CD4-positive, alpha-beta T cell (primary cell): ENCODE results near the gene CLHC1. TPM values are rescaled to one million over a fixed set of nuclear protein-coding genes. Genes with fewer than 3 reads are reported as not detected.

Experiments used
- ATAC-seq: fragments of 200-7000 bp; cut with Tn5 transposase; one replicate; pipeline ENCODE4 v1.10.0; 2022; ENCODE audit warnings: mild to moderate bottlenecking; ENCODE audit not compliant: poor library complexity
- CTCF ChIA-PET: fragments of 350-600 bp; sonication (Branson Sonifier 250); formaldehyde crosslinking; loops from one replicate; lab custom pipeline; 2021; ENCODE audit warnings: antibody characterized with exemption, inconsistent platforms; lab: Charles Lee
- POLR2A ChIA-PET: fragments of 350-600 bp; sonication (Branson Sonifier 250); formaldehyde crosslinking; loops from one replicate; lab custom pipeline; 2021; ENCODE audit warnings: antibody characterized with exemption, inconsistent platforms; lab: Charles Lee
- DNase-seq, 14 experiments: peaks; one replicate each; pipeline ENCODE4 v3.0.0-alpha.2; 2013 to 2020; ENCODE audit warnings: mixed read lengths in 2 of 14
- H3K27ac ChIP-seq, 2 donors: one replicate each; pipeline versions ENCODE4 v1.5.1 to v1.7.0; 2013; ENCODE audit warnings: low read length in 2 of 2, low read depth in 1 of 2, mild to moderate bottlenecking in 1 of 2
- H3K27me3 ChIP-seq, 2 experiments: 1 replicate in 1 of 2; 2 replicates in 1 of 2; pipeline versions ENCODE4 v1.6.1 to v1.7.0; 2013; ENCODE audit warnings: low read length in 2 of 2, control low read depth in 1 of 2, mild to moderate bottlenecking in 1 of 2, moderate library complexity in 1 of 2; ENCODE audit not compliant: insufficient read depth in 2 of 2, control insufficient read depth in 1 of 2
- H3K36me3 ChIP-seq: one replicate; pipeline ENCODE4 v1.6.1; 2013; ENCODE audit warnings: low read length, control low read depth; ENCODE audit not compliant: insufficient read depth
- H3K4me1 ChIP-seq: one replicate; pipeline ENCODE4 v1.6.1; 2013; ENCODE audit warnings: low read length, control low read depth; ENCODE audit not compliant: insufficient read depth
- H3K4me3 ChIP-seq: one replicate; pipeline ENCODE4 v1.5.1; 2013; ENCODE audit warnings: mild to moderate bottlenecking, low read length, moderate library complexity
- H3K9me3 ChIP-seq, 2 experiments: 1 replicate in 1 of 2; 2 replicates in 1 of 2; pipeline versions ENCODE4 v1.6.1 to v1.7.0; 2013; ENCODE audit warnings: low read length in 2 of 2, mild to moderate bottlenecking in 2 of 2, control low read depth in 1 of 2, moderate library complexity in 1 of 2; ENCODE audit not compliant: control insufficient read depth in 1 of 2, insufficient read depth in 1 of 2
- H3K27ac Mint-ChIP-seq: one replicate; pipeline ENCODE4 v1.8.0; 2020; ENCODE audit warnings: mixed read lengths
- H3K27me3 Mint-ChIP-seq: one replicate; pipeline ENCODE4 v1.8.0; 2021; ENCODE audit warnings: mixed read lengths
- H3K36me3 Mint-ChIP-seq: one replicate; pipeline ENCODE4 v1.8.0; 2021; ENCODE audit warnings: low read depth, mixed read lengths
- H3K4me1 Mint-ChIP-seq: one replicate; pipeline ENCODE4 v1.8.0; 2021; ENCODE audit warnings: low read depth, mixed read lengths
- H3K4me3 Mint-ChIP-seq: one replicate; pipeline ENCODE4 v1.8.0; 2020; ENCODE audit warnings: mild to moderate bottlenecking, mixed read lengths
- H3K9me3 Mint-ChIP-seq: one replicate; pipeline ENCODE4 v1.8.0; 2020; ENCODE audit warnings: mixed read lengths
- intact Hi-C, 2 experiments: fragments of 100-400 bp; cut with DNase I in 1 of 2; cut with micrococcal nuclease in 1 of 2; formaldehyde crosslinking; loops; one replicate each; pipeline versions ENCODE4 v1.15.1 to v1.9.0; 2023 to 2025; cut with DNase I, micrococcal nuclease
- total RNA-seq, 174 experiments: library from RNA in 2 of 174; stranded (reverse) in 2 of 174; gene quantifications; one replicate each; pipeline ENCODE4 v1.2.3 and lab custom pipeline; 2021 to 2026
- TF ChIP-seq, protein P1 (sequence below): fragments of 200-600 bp; IDR thresholded peaks from one replicate; pipeline ENCODE4 v1.8.0; 2022; ENCODE audit warnings: antibody characterized with exemption, mild to moderate bottlenecking

The CLHC1 gene
- total RNA-seq, 2 experiments from 2014 or later = 4.4 TPM

DNA sequence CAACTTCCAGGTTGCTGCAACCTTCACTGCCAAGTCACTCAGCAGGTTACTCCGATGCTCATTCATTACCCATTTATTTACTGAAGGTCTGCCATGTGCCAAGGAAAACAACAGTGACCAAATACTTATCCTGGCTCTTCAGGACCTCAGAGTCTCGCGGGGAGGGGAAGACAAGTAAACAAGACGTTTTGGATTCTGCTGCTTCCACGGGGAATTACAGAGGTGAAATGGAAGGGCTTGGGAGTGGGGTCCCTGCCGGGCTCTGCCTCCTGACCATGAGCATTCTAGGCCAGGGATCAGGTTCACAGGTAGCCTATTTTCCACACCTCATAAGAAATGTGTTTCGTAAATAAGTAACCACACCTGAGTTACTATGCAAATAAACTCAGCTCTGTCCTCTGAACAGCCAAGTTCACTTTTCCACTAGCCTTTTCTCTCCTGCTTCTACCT lies 68.1 kb downstream of the CLHC1 start:
- Mint-ChIP-seq H3K36me3 (no peaks in the 10 kb centered on the region), H3K4me3 (no peak overlapping the region), H3K27ac (no peak overlapping the region), H3K4me1 (no peaks in the 10 kb centered on the region), H3K27me3 (no peaks in the 10 kb centered on the region), H3K9me3 (no peaks in the 10 kb centered on the region)
- no peaks in the 10 kb centered on the region for H3K4me1 ChIP-seq
- no peaks in the 10 kb centered on the region for H3K9me3 ChIP-seq
- no peak for DNase-seq
- ChIA-PET POLR2A (no interaction called here), CTCF (no interaction called here)
- no peaks in the 10 kb centered on the region for H3K36me3 ChIP-seq
- no peak for ATAC-seq
- intact Hi-C loops = no loop called here
- H3K27ac ChIP-seq = no peak overlapping the region
- H3K4me3 ChIP-seq = no peak overlapping the region
- H3K27me3 ChIP-seq = no peaks in the 10 kb centered on the region
- TF ChIP-seq, protein P1, sequence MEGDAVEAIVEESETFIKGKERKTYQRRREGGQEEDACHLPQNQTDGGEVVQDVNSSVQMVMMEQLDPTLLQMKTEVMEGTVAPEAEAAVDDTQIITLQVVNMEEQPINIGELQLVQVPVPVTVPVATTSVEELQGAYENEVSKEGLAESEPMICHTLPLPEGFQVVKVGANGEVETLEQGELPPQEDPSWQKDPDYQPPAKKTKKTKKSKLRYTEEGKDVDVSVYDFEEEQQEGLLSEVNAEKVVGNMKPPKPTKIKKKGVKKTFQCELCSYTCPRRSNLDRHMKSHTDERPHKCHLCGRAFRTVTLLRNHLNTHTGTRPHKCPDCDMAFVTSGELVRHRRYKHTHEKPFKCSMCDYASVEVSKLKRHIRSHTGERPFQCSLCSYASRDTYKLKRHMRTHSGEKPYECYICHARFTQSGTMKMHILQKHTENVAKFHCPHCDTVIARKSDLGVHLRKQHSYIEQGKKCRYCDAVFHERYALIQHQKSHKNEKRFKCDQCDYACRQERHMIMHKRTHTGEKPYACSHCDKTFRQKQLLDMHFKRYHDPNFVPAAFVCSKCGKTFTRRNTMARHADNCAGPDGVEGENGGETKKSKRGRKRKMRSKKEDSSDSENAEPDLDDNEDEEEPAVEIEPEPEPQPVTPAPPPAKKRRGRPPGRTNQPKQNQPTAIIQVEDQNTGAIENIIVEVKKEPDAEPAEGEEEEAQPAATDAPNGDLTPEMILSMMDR = no peak

DNA sequence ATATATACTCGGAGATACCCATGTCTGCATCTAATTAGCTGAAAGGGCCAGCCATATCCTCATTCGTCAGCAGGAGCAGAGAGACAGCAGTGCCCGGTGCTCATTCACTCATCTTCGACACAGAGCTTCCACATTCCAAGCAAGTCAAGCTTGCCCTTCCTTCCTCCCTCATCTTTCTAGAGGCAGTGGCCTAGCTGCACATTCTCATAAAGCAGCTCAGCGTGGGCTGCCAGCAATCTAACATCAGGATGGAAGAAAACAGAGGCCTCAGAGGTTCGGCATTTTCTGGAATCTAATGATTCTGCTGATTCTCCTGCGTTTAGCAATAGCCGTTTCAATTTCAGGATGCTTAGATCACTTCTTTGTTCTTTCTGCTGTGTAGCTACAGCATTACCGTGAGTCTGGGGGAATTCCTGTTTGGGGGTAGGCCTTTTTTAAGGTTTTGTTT lies 68.8 kb downstream of the CLHC1 start:
- no peak for DNase-seq
- Mint-ChIP-seq H3K27ac (no peak overlapping the region), H3K9me3 (no peaks in the 10 kb centered on the region), H3K36me3 (no peaks in the 10 kb centered on the region), H3K27me3 (no peaks in the 10 kb centered on the region), H3K4me1 (no peaks in the 10 kb centered on the region), H3K4me3 (no peak overlapping the region)
- no peak overlapping the region for H3K27ac ChIP-seq
- H3K9me3 ChIP-seq = no peaks in the 10 kb centered on the region
- H3K27me3 ChIP-seq = no peaks in the 10 kb centered on the region
- ChIA-PET CTCF (no interaction called here), POLR2A (no interaction called here)
- no peak overlapping the region for H3K4me3 ChIP-seq
- no peaks in the 10 kb centered on the region for H3K36me3 ChIP-seq
- TF ChIP-seq, protein P1 = no peak
- intact Hi-C loops = no loop called here
- H3K4me1 ChIP-seq = no peaks in the 10 kb centered on the region
- ATAC-seq = no peak

DNA sequence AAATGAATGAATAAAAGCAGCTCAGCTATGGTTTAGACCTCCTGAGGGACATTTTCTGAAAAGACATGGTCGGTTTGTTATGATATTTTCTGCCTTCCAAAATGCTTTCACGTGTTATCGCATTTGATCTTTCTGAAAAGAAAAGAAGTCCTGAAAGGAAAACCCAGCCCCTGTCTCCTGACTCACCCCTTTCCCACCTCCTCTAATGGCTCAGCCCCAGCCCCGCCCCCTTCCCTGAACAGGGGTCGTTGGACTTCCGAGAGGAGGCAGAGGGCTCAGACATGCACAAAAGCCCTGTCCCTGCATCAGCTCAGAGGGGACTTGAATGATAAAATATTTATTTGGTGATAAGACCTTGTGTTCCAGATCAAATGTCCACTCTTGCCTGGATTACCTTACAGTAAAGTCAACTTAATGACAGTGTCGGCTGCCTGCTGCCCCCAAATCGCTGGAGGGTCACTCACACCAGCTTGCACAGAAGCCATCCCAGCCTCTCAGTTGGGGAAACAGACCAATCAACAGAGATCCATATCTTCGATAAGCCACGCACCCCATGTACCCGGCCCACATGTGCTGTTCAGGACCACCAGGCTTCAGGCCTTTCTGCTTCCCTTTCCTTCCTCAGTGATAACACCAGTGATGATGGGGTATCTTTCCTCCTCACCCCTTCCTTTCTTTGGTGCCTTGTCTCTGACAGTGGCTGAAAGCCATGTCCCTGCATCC lies 69.6 kb downstream of the CLHC1 start:
- intact Hi-C loops = no loop called here
- no peak overlapping the region for H3K4me3 ChIP-seq
- no peaks in the 10 kb centered on the region for H3K27me3 Mint-ChIP-seq
- CTCF ChIA-PET = no interaction called here
- no peaks in the 10 kb centered on the region for H3K4me1 Mint-ChIP-seq
- no peaks in the 10 kb centered on the region for H3K9me3 ChIP-seq
- ATAC-seq (no peak), DNase-seq (no peak)
- H3K9me3 Mint-ChIP-seq = no peaks in the 10 kb centered on the region
- TF ChIP-seq, protein P1 = no peak
- no peak overlapping the region for H3K27ac ChIP-seq
- H3K4me1 ChIP-seq = peaks cover 4% of the 10 kb centered on the region
- H3K4me3 Mint-ChIP-seq = no peak overlapping the region
- POLR2A ChIA-PET = no interaction called here
- H3K36me3 ChIP-seq = no peaks in the 10 kb centered on the region
- no peaks in the 10 kb centered on the region for H3K36me3 Mint-ChIP-seq
- no peak overlapping the region for H3K27ac Mint-ChIP-seq
- H3K27me3 ChIP-seq = no peaks in the 10 kb centered on the region
